C4-2B (cell line): Measurements from ENCODE around the gene IRF2BP1.

Source experiments
- ZFX ChIP-seq: fragments of 450-650 bp; IDR thresholded peaks from 2 replicates; pipeline ENCODE4 v1.6.1; 2017
- TF ChIP-seq, protein P1 (sequence below): fragments of 450-650 bp; conservative IDR thresholded peaks from 2 replicates; pipeline ENCODE4 v1.5.1; 2017; ENCODE audit warnings: mild to moderate bottlenecking

- TF ChIP-seq, protein P1, sequence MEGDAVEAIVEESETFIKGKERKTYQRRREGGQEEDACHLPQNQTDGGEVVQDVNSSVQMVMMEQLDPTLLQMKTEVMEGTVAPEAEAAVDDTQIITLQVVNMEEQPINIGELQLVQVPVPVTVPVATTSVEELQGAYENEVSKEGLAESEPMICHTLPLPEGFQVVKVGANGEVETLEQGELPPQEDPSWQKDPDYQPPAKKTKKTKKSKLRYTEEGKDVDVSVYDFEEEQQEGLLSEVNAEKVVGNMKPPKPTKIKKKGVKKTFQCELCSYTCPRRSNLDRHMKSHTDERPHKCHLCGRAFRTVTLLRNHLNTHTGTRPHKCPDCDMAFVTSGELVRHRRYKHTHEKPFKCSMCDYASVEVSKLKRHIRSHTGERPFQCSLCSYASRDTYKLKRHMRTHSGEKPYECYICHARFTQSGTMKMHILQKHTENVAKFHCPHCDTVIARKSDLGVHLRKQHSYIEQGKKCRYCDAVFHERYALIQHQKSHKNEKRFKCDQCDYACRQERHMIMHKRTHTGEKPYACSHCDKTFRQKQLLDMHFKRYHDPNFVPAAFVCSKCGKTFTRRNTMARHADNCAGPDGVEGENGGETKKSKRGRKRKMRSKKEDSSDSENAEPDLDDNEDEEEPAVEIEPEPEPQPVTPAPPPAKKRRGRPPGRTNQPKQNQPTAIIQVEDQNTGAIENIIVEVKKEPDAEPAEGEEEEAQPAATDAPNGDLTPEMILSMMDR: no peak
- TF ChIP-seq ZFX: no peak
Observed at GRCh38 chr19:45927565-45928261, 41.8 kb upstream of the IRF2BP1 start.
